Activated naive CD8-positive, alpha-beta T cell treated with anti-CD3 and anti-CD28 coated beads for 36 hours (primary cell): ENCODE results near the gene GARIN1A. TPM values are rescaled to one million over a fixed set of nuclear protein-coding genes. Genes with fewer than 3 reads are reported as not detected.

ENCODE experiments used
- DNase-seq: peaks from one replicate; pipeline ENCODE4 v3.0.0; 2021
- H3K27ac Mint-ChIP-seq: one replicate; pipeline ENCODE4 v1.8.0; 2022; ENCODE audit warnings: mild to moderate bottlenecking, moderate library complexity, mixed read lengths
- H3K27me3 Mint-ChIP-seq: one replicate; pipeline ENCODE4 v1.8.0; 2022; ENCODE audit warnings: mild to moderate bottlenecking, mixed read lengths
- H3K36me3 Mint-ChIP-seq: one replicate; pipeline ENCODE4 v1.8.0; 2021; ENCODE audit warnings: mild to moderate bottlenecking, mixed read lengths
- H3K4me1 Mint-ChIP-seq: one replicate; pipeline ENCODE4 v1.8.0; 2021; ENCODE audit warnings: mixed read lengths
- H3K4me3 Mint-ChIP-seq: one replicate; pipeline ENCODE4 v1.8.0; 2022; ENCODE audit warnings: mild to moderate bottlenecking, moderate library complexity, mixed read lengths
- H3K9me3 Mint-ChIP-seq: one replicate; pipeline ENCODE4 v1.8.0; 2022; ENCODE audit warnings: mixed read lengths
- total RNA-seq, 2 experiments: library from RNA; stranded (reverse); gene quantifications; one replicate each; pipeline ENCODE4 v1.2.3, GENCODE V29; 2021

GARIN1A gene
- total RNA-seq, 2 experiments from 2014 or later = 0.29 to 0.30 TPM

- Mint-ChIP-seq H3K4me1 (peaks cover 5% of the 10 kb centered on the region), H3K27ac (peak overlapping the region; percentile 31), H3K36me3 (no peaks in the 10 kb centered on the region), H3K4me3 (peak overlapping the region; percentile 82), H3K27me3 (peaks cover 58% of the 10 kb centered on the region), H3K9me3 (no peaks in the 10 kb centered on the region)
- peak; percentile 69 for DNase-seq
Measured at GRCh38 chr7:128697302-128697905, 25.3 kb downstream of the GARIN1A start.

DNA sequence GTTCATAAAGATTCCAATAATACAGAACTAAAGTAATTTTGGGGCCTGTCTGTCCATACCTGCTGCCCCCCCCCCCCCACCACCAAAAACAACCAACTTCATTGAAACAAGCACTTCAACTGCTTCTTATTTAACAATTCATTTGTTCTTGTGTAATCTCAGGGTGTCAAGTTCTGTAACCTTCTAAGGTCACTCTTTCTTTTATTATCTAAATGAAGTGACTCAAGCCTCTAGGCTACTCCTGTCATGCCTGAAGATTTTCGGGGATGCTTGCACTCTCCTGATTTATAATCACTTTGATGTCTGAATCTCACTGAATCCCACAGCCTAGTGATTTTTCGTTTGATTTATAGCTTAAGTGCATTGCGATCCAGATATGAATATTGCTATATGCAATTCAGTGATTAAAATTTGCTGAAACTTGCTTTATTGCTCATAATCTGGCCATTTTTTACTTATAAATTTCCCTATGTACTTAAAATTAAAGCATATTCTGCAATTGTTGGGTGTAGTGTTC, 27.2 kb downstream of the GARIN1A start:
- Mint-ChIP-seq H3K27me3 (peaks cover 54% of the 10 kb centered on the region), H3K9me3 (no peaks in the 10 kb centered on the region), H3K27ac (no peak overlapping the region), H3K36me3 (no peaks in the 10 kb centered on the region), H3K4me1 (peaks cover 5% of the 10 kb centered on the region), H3K4me3 (no peak overlapping the region)
- no peak for DNase-seq

DNA sequence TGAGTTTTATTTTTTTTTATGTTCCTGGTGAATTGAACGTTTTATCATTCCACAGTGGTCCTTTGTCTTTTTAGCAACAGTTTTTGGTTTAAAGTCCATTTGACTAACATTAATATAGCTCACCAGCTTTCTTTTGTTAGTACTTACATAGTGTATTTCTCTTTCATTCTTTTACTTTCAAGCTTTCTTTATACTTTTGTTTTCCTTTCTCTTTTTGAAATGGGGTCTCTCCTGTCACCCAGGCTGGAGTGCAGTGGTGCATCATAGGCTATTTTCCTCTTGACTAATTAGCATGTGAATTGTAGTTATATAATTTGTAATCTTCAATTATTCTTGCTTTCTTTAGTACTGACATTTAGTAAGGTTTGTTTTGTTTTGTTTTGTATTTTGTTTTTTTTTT, 27.8 kb downstream of the GARIN1A start:
- no peak overlapping the region for H3K27ac Mint-ChIP-seq
- H3K27me3 Mint-ChIP-seq = peaks cover 54% of the 10 kb centered on the region
- peaks cover 5% of the 10 kb centered on the region for H3K4me1 Mint-ChIP-seq
- H3K4me3 Mint-ChIP-seq = no peak overlapping the region
- no peaks in the 10 kb centered on the region for H3K36me3 Mint-ChIP-seq
- DNase-seq = no peak
- no peaks in the 10 kb centered on the region for H3K9me3 Mint-ChIP-seq

GRCh38 chr7:128701062-128701785, 29.1 kb downstream of the GARIN1A start:
- H3K4me1 Mint-ChIP-seq = peaks cover 9% of the 10 kb centered on the region
- H3K36me3 Mint-ChIP-seq = no peaks in the 10 kb centered on the region
- no peaks in the 10 kb centered on the region for H3K9me3 Mint-ChIP-seq
- no peak overlapping the region for H3K27ac Mint-ChIP-seq
- DNase-seq = no peak
- no peak overlapping the region for H3K4me3 Mint-ChIP-seq
- H3K27me3 Mint-ChIP-seq = peaks cover 49% of the 10 kb centered on the region

DNA sequence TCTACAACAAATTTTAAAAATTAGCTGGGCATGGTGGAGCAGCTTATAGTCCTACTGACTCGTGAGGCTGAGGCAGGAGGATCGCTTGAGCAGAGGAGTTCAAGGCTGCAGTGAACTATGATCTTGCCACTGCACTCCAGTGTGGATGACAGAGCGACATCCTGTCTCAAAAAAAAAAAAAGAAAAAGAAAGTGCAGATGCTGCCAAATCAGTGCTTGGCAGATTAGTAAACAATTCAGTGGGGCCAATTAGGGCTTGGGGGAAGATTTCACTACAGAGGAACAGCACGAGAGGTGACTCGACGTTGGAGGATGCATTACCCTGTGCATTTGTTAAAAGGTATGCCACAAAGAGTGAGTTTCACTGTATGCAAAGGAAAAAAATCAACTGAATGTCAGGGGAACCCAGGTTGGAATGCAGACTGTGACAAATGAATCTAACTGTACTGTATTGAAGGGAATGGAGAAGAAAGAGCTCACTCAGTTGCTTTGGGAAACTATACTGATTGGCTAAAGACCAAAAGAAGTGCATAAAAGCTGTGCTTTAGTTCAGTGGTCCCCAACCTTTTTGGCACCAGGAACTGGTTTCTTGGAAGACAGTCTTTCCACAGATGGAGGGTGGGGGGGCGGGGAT, 31.6 kb downstream of the GARIN1A start:
- H3K27me3 Mint-ChIP-seq = peaks cover 24% of the 10 kb centered on the region
- no peak for DNase-seq
- H3K4me3 Mint-ChIP-seq = no peak overlapping the region
- no peaks in the 10 kb centered on the region for H3K36me3 Mint-ChIP-seq
- H3K9me3 Mint-ChIP-seq = no peaks in the 10 kb centered on the region
- no peak overlapping the region for H3K27ac Mint-ChIP-seq
- H3K4me1 Mint-ChIP-seq = peaks cover 4% of the 10 kb centered on the region

- Mint-ChIP-seq H3K4me3 (no peak overlapping the region), H3K9me3 (no peaks in the 10 kb centered on the region), H3K27me3 (peaks cover 5% of the 10 kb centered on the region), H3K36me3 (no peaks in the 10 kb centered on the region), H3K4me1 (peaks cover 4% of the 10 kb centered on the region), H3K27ac (no peak overlapping the region)
- DNase-seq = no peak
Measured at GRCh38 chr7:128705891-128706333, 33.8 kb downstream of the GARIN1A start.

DNA sequence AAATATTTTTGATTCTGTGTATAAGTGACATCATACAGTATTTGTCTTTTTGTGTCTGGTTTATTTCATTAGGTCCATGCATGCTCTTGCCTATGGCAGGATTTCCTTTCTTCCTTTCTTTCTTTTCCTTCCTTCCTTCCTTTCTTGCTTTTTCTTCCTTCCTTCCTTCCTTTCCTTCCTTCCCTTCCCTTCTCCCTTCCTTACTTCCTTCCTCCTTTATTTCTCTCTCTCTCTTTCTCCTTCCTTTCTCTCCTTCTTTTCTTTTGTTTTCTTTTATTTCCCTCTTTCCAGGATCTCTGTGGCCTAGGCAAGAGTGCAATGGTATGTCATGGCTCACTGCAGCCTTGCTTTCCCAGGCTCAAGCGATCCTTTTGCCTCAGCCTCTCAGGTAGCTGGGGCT, 35.7 kb downstream of the GARIN1A start:
- Mint-ChIP-seq H3K9me3 (no peaks in the 10 kb centered on the region), H3K27me3 (peaks cover 3% of the 10 kb centered on the region), H3K27ac (no peak overlapping the region), H3K4me3 (no peak overlapping the region), H3K4me1 (peaks cover 4% of the 10 kb centered on the region), H3K36me3 (no peaks in the 10 kb centered on the region)
- DNase-seq = no peak

DNA sequence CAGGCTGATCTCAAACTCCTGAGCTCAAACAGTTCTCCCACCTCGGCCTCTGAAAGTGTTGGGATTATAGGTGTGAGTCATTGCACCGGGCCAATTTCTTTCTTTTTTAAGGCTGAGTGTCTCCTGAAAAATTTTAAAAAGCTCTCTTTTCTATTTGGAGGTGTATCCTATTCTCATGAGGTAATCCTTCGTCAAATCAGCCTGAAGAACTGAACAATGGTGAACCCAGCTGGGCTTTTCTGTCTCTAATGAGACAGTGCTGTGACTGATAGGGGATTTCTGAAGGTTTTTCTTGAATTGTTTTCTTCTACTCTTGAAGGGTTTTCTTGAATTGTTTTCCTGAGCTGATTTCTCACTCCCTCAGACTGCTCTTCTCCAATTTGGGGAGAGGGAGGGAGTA, 36.1 kb downstream of the GARIN1A start:
- Mint-ChIP-seq H3K4me1 (peaks cover 4% of the 10 kb centered on the region), H3K36me3 (no peaks in the 10 kb centered on the region), H3K9me3 (no peaks in the 10 kb centered on the region), H3K27ac (no peak overlapping the region), H3K4me3 (no peak overlapping the region), H3K27me3 (peaks cover 6% of the 10 kb centered on the region)
- DNase-seq = no peak

DNA sequence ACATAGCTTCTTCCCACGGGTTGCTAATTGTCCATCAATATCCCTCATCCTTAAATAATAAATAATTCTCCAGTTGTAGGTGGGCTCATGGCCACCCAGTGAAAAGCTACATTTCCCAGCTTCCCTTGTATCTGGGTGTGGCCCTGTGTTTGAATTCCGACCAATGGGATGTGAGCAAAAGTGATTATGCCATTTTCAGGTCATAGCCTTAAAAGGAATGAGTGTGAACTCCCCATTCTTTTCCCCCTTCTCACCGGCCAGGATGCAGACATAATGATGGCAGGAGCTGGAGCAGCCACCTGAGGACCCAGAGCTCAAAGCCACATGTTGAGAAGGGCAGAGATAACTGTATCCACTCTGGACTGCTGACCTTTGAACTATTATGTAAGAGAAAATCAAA, 36.7 kb downstream of the GARIN1A start:
- H3K4me3 Mint-ChIP-seq = no peak overlapping the region
- DNase-seq = no peak
- peaks cover 4% of the 10 kb centered on the region for H3K4me1 Mint-ChIP-seq
- H3K27me3 Mint-ChIP-seq = peaks cover 9% of the 10 kb centered on the region
- no peaks in the 10 kb centered on the region for H3K36me3 Mint-ChIP-seq
- no peaks in the 10 kb centered on the region for H3K9me3 Mint-ChIP-seq
- H3K27ac Mint-ChIP-seq = no peak overlapping the region

DNA sequence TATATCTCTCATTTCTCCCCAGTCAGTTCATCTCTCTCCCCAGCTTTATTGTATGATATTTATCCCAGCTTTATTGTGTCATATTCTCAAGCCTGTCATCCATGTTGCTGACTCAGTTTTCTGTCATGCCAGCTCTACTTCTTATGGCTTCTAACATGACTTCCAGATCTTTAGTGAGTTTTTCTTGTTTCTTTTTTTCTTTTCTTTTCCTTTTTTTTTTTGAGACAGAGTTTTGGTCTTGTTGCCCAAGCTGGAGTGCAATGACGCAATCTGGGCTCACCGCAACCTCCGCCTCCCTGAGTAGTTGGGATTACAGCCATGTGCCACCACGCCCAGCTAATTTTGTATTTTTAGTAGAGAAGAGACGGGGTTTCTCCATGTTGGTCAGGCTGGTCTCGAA, 38.4 kb downstream of the GARIN1A start:
- Mint-ChIP-seq H3K9me3 (no peaks in the 10 kb centered on the region), H3K27ac (no peak overlapping the region), H3K4me3 (no peak overlapping the region), H3K36me3 (no peaks in the 10 kb centered on the region), H3K4me1 (peaks cover 4% of the 10 kb centered on the region), H3K27me3 (peaks cover 17% of the 10 kb centered on the region)
- DNase-seq = no peak

DNA sequence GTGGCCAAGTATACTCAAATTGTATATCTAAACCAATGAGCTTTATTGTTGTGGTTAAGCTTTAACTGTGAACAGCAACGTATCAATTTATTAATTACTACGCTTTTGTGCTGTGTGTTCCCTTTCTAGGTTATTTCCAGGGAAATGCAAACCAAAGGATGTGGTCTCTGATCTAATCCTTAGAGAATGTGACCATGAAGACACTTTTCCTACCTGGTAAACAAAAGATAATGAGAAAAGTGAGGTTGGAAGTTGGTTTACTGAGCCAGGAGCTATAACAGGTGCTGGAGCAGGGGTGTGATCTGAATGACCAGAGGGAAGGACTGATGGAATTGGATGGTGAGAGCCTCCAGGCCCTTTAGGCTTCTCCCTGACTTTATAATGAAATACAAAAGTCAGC, 41.7 kb downstream of the GARIN1A start:
- H3K4me3 Mint-ChIP-seq = no peak overlapping the region
- no peaks in the 10 kb centered on the region for H3K36me3 Mint-ChIP-seq
- no peak for DNase-seq
- peaks cover 26% of the 10 kb centered on the region for H3K27me3 Mint-ChIP-seq
- H3K9me3 Mint-ChIP-seq = no peaks in the 10 kb centered on the region
- H3K27ac Mint-ChIP-seq = no peak overlapping the region
- H3K4me1 Mint-ChIP-seq = no peaks in the 10 kb centered on the region

DNA sequence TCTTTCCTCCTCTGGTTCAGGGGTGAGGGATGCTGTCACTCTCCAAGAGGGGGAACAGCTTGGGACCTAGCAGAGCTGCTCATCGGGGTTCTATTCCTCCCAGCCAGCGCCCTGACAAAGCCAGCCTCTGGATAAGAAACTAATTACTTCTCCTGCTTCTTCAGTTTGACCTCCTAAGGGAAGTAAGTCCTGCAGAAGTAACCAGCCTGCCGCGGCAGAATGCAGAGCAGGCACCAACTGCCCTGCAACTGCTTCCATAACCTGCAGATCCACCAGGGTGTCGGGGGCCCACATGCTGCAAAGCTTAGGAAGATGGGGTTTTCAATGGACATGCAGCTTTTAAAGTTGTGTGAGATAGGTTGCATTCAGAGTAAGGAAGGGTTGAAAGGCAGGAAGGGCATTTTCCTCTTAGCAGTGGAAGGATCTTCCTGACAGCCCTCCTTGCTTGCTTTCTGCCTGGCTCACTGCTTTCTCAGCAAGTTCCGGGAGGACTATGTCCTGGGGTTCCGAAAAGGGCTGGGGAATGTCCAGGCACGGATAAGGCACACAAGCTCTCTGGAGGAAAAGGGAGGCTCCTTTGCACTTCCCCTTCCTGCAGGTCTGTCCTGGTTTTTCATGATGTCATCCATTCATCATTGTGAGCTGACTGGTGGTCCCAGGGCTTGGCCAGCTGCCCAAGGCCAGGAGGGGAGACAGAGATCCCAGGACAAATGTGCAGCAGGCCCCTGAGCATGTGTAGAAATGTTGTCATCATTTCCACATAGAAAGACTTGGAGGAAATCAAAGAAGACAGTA, 42.8 kb downstream of the GARIN1A start:
- Mint-ChIP-seq H3K27me3 (peaks cover 26% of the 10 kb centered on the region), H3K4me3 (no peak overlapping the region), H3K36me3 (no peaks in the 10 kb centered on the region), H3K4me1 (peaks cover 2% of the 10 kb centered on the region), H3K27ac (no peak overlapping the region), H3K9me3 (no peaks in the 10 kb centered on the region)
- no peak for DNase-seq

GRCh38 chr7:128718967-128719642, 47.0 kb downstream of the GARIN1A start:
- Mint-ChIP-seq H3K27me3 (peaks cover 15% of the 10 kb centered on the region), H3K4me1 (peaks cover 2% of the 10 kb centered on the region), H3K27ac (no peak overlapping the region), H3K4me3 (no peak overlapping the region), H3K9me3 (no peaks in the 10 kb centered on the region), H3K36me3 (no peaks in the 10 kb centered on the region)
- DNase-seq = no peak

DNA sequence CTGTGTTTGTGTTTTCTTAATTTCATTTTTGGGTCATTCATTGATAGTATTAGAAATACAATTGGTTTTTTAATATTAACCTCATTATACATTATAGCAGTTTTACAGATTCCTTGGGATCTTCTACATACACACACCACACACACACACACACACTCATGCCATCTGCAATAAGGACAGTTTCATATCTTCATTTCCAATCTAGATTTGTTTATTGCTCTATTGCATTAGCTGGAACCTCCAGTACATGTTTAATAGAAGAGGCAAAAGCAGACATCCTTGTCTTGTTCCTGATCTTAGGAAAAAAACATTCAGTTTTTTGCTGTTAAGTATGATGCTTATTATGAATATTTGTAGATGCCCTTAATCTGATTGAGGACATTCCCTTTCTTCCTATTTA, 49.3 kb downstream of the GARIN1A start:
- Mint-ChIP-seq H3K4me1 (peaks cover 2% of the 10 kb centered on the region), H3K27me3 (peaks cover 14% of the 10 kb centered on the region), H3K36me3 (no peaks in the 10 kb centered on the region), H3K4me3 (no peak overlapping the region), H3K9me3 (no peaks in the 10 kb centered on the region), H3K27ac (no peak overlapping the region)
- no peak for DNase-seq
